Upper lobe of left lung (tissue), 4 donors: Measurements from ENCODE around the gene NADK2.

Experiments used
- POLR2A ChIP-seq, 4 donors: fragments of 450-650 bp; IDR thresholded peaks; one replicate each; pipeline ENCODE4 v1.5.1; 2016 to 2017; ENCODE audit warnings: antibody characterized with exemption in 4 of 4, mild to moderate bottlenecking in 2 of 4
- TF ChIP-seq, protein P1 (sequence below), 6 experiments: fragments of 450-650 bp in 4 of 6; fragments of 200-600 bp in 2 of 6; sonication (generic) in 2 of 6; IDR thresholded peaks; one replicate each; pipeline ENCODE4 v1.5.1; 2016 to 2019; ENCODE audit warnings: antibody characterized with exemption in 6 of 6

DNA sequence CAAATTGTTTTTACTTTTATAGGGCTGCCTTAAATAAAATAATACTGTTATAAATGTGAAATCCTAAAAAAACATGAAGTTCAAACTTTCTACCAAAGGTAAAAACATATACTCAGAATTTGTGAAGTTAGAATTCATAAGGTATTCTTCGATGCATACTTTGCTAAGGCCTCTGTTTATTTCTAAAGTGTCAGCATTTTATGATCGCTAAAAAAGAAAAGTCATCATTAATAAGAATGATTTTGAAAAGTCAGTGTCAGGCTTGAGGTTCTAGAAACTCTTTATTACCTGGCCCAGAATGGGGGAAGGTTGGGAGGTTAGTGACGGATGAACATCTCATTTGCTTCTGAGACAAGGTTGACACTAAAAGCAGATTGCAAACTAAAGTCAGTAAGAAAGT, 26.2 kb upstream of the NADK2 start:
- TF ChIP-seq, protein P1, sequence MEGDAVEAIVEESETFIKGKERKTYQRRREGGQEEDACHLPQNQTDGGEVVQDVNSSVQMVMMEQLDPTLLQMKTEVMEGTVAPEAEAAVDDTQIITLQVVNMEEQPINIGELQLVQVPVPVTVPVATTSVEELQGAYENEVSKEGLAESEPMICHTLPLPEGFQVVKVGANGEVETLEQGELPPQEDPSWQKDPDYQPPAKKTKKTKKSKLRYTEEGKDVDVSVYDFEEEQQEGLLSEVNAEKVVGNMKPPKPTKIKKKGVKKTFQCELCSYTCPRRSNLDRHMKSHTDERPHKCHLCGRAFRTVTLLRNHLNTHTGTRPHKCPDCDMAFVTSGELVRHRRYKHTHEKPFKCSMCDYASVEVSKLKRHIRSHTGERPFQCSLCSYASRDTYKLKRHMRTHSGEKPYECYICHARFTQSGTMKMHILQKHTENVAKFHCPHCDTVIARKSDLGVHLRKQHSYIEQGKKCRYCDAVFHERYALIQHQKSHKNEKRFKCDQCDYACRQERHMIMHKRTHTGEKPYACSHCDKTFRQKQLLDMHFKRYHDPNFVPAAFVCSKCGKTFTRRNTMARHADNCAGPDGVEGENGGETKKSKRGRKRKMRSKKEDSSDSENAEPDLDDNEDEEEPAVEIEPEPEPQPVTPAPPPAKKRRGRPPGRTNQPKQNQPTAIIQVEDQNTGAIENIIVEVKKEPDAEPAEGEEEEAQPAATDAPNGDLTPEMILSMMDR (IDR thresholded peaks at IDR 0.05) = no peak
- TF ChIP-seq POLR2A (IDR thresholded peaks at IDR 0.05) = no peak
